Stimulated activated CD8-positive, alpha-beta memory T cell treated with anti-CD3 and anti-CD28 coated beads, Interleukin-12 subunit alpha, Interleukin-12 subunit beta, amount 100 ng/mL, for 1 hour (primary cell): Measurements from ENCODE around the gene PLK2.

Experiments
- DNase-seq: peaks from one replicate; pipeline ENCODE4 v3.0.0-alpha.2; 2020; ENCODE audit warnings: low read depth

The PLK2 gene

GRCh38 chr5:58460002-58460731, at the start of gene PLK2:
PLK2 (minus strand) TSS chr5:58460086; CDS start chr5:58459959, 127 bp downstream.
- peak; percentile 84 for DNase-seq

- DNase-seq = no peak
These were observed 47.8 kb upstream of the PLK2 start for GRCh38 chr5:58507715-58508114.

- DNase-seq = no peak
These were observed 46.2 kb upstream of the PLK2 start for GRCh38 chr5:58505971-58506640.

GRCh38 chr5:58505502-58505901, 45.6 kb upstream of the PLK2 start:
- DNase-seq = no peak

- DNase-seq = no peak
These were observed 44.9 kb upstream of the PLK2 start for GRCh38 chr5:58504766-58505165.

GRCh38 chr5:58503390-58504046, 43.6 kb upstream of the PLK2 start:
- no peak for DNase-seq

GRCh38 chr5:58501778-58502417, 42.0 kb upstream of the PLK2 start:
- no peak for DNase-seq

GRCh38 chr5:58499941-58500340, 40.1 kb upstream of the PLK2 start:
- no peak for DNase-seq

GRCh38 chr5:58499231-58499630, 39.3 kb upstream of the PLK2 start:
- no peak for DNase-seq

- DNase-seq = no peak
These were observed 38.6 kb upstream of the PLK2 start for GRCh38 chr5:58498340-58498942.

- no peak for DNase-seq
These were observed 38.0 kb upstream of the PLK2 start for GRCh38 chr5:58497921-58498320.

- DNase-seq = no peak
These were observed 37.5 kb upstream of the PLK2 start for GRCh38 chr5:58497386-58497785.

GRCh38 chr5:58496488-58496887, 36.6 kb upstream of the PLK2 start:
- DNase-seq = no peak

GRCh38 chr5:58493141-58493540, 33.3 kb upstream of the PLK2 start:
- DNase-seq = no peak

GRCh38 chr5:58491216-58491892, 31.5 kb upstream of the PLK2 start, which contains the start of gene GAPT:
GAPT (plus strand) TSS chr5:58491435; CDS start chr5:58494537, 3,102 bp downstream.
- no peak for DNase-seq

GRCh38 chr5:58490402-58491050, 30.6 kb upstream of the PLK2 start:
- DNase-seq = no peak

- DNase-seq = no peak
These were observed 26.4 kb upstream of the PLK2 start for GRCh38 chr5:58486290-58486689.

- no peak for DNase-seq
These were observed 24.6 kb upstream of the PLK2 start for GRCh38 chr5:58484505-58484904.

- DNase-seq = no peak
These were observed 22.6 kb upstream of the PLK2 start for GRCh38 chr5:58482536-58482935.

- DNase-seq = no peak
These were observed 21.9 kb upstream of the PLK2 start for GRCh38 chr5:58481828-58482227.

GRCh38 chr5:58481066-58481676, 21.3 kb upstream of the PLK2 start:
- DNase-seq = no peak
